GM23338 (cell line): ENCODE data around the gene LRP4. TPM values are rescaled to one million over a fixed set of nuclear protein-coding genes. Genes with fewer than 3 reads are reported as not detected.

ENCODE experiments used
- ATAC-seq: fragments of 200-7000 bp; cut with Tn5 transposase; 3 replicates; pipeline ENCODE4 v1.9.1; 2020
- DNase-seq: peaks from one replicate; pipeline ENCODE4 v3.0.0-alpha.2; 2015; ENCODE audit warnings: low spot score
- H2AFZ ChIP-seq: fragments of 200-600 bp; sonication (generic); 2 replicates; pipeline ENCODE4 v1.8.0; 2016; ENCODE audit warnings: antibody characterized with exemption, mild to moderate bottlenecking, moderate library complexity
- H3F3A ChIP-seq: fragments of 200-600 bp; sonication (generic); replicated peaks from 2 replicates; pipeline ENCODE4 v1.8.0; 2017; ENCODE audit warnings: antibody characterized with exemption, mixed run types, low read depth
- H3K27ac ChIP-seq: fragments of 200-600 bp; sonication (generic); 2 replicates; pipeline ENCODE4 v1.6.1; 2016; ENCODE audit warnings: low read depth
- H3K27me3 ChIP-seq: fragments of 200-600 bp; sonication (generic); 2 replicates; pipeline ENCODE4 v1.8.0; 2016; ENCODE audit warnings: mild to moderate bottlenecking, mixed run types, moderate library complexity; ENCODE audit not compliant: insufficient read depth
- H3K36me3 ChIP-seq: fragments of 200-600 bp; sonication (generic); 2 replicates; pipeline ENCODE4 v1.8.0; 2016; ENCODE audit warnings: mild to moderate bottlenecking; ENCODE audit not compliant: insufficient read depth
- H3K4me1 ChIP-seq: fragments of 200-600 bp; sonication (generic); 2 replicates; pipeline ENCODE4 v1.8.0; 2016; ENCODE audit warnings: mild to moderate bottlenecking, moderate library complexity; ENCODE audit not compliant: insufficient read depth
- H3K4me2 ChIP-seq: fragments of 200-600 bp; sonication (generic); 2 replicates; pipeline ENCODE4 v1.7.1; 2017; ENCODE audit warnings: mixed run types
- H3K4me3 ChIP-seq: fragments of 200-600 bp; sonication (generic); 2 replicates; pipeline ENCODE4 v1.6.1; 2016; ENCODE audit warnings: mixed run types
- H3K79me2 ChIP-seq: fragments of 200-600 bp; sonication (generic); replicated peaks from 2 replicates; pipeline ENCODE4 v1.8.0; 2017; ENCODE audit warnings: mild to moderate bottlenecking; ENCODE audit not compliant: insufficient read depth
- H3K9me2 ChIP-seq: fragments of 200-600 bp; sonication (generic); 2 replicates; pipeline ENCODE4 v1.8.0; 2017; ENCODE audit not compliant: insufficient read depth
- H4K20me1 ChIP-seq: fragments of 200-600 bp; sonication (generic); replicated peaks from 2 replicates; pipeline ENCODE4 v1.8.0; 2017; ENCODE audit warnings: mild to moderate bottlenecking; ENCODE audit not compliant: insufficient read depth
- H3K27ac Mint-ChIP-seq: 2 replicates; pipeline ENCODE4 v1.8.0; 2020; ENCODE audit warnings: inconsistent platforms, mild to moderate bottlenecking, moderate library complexity, mixed read lengths
- H3K27me3 Mint-ChIP-seq: 3 replicates; pipeline ENCODE4 v1.8.0; 2022; ENCODE audit warnings: low read depth, mild to moderate bottlenecking, moderate library complexity, mixed read lengths, inconsistent platforms; ENCODE audit not compliant: insufficient read depth, poor library complexity
- H3K36me3 Mint-ChIP-seq: 3 replicates; pipeline ENCODE4 v1.8.0; 2021; ENCODE audit warnings: low read depth, mild to moderate bottlenecking, inconsistent platforms, moderate library complexity, mixed read lengths
- H3K4me1 Mint-ChIP-seq: 3 replicates; pipeline ENCODE4 v1.8.0; 2020; ENCODE audit warnings: mild to moderate bottlenecking, inconsistent platforms, mixed read lengths
- H3K4me3 Mint-ChIP-seq: 3 replicates; pipeline ENCODE4 v1.8.0; 2021; ENCODE audit warnings: moderate library complexity, mild to moderate bottlenecking, inconsistent platforms, mixed read lengths
- H3K9me3 Mint-ChIP-seq: 3 replicates; pipeline ENCODE4 v1.8.0; 2020; ENCODE audit warnings: moderate library complexity, mild to moderate bottlenecking, inconsistent platforms, mixed read lengths
- CREB1 ChIP-seq: fragments of 250-450 bp; sonication (Bioruptor Pico); IDR thresholded peaks from 2 replicates; pipeline ENCODE4 v1.5.0; 2020; ENCODE audit warnings: low read depth, mild to moderate bottlenecking, moderate library complexity
- EZH2 ChIP-seq: fragments of 200-600 bp; sonication (generic); IDR thresholded peaks from one replicate; pipeline ENCODE4 v1.8.0; 2017; ENCODE audit warnings: antibody characterized with exemption, mild to moderate bottlenecking, low read depth; ENCODE audit not compliant: unreplicated experiment
- NANOG ChIP-seq: IDR thresholded peaks from 2 replicates; pipeline ENCODE4 v1.6.1; 2016; ENCODE audit warnings: antibody characterized with exemption, borderline replicate concordance
- POLR2AphosphoS5 ChIP-seq: IDR thresholded peaks from 2 replicates; pipeline ENCODE4 v1.6.1; 2016; ENCODE audit warnings: antibody characterized with exemption, low read depth
- STAT1 ChIP-seq: IDR thresholded peaks from one replicate; pipeline ENCODE4 v1.6.1; 2016; ENCODE audit warnings: antibody characterized with exemption; ENCODE audit not compliant: unreplicated experiment
- ZNF331 ChIP-seq: fragments of 250-450 bp; sonication (Bioruptor Pico); IDR thresholded peaks from 2 replicates; pipeline ENCODE4 v1.5.0; 2020; ENCODE audit warnings: low read depth, mild to moderate bottlenecking, moderate library complexity
- polyA plus RNA-seq: library from polyadenylated mRNA; unstranded; fragments of >200 nt; fragmentation: Nextera tagmentation; extraction: Ambion mirVana; gene quantifications from 2 replicates; pipeline ENCODE4 v1.2.1, GENCODE V29; 2016
- total RNA-seq: library from RNA; depleted of rRNA; stranded (reverse); fragments of >200 nt; shearing (Covaris generic); gene quantifications from 2 replicates; pipeline ENCODE4 v1.2.3, GENCODE V29; 2014
- TF ChIP-seq, protein P1 (sequence below): fragments of 250-450 bp; sonication (Bioruptor Pico); IDR thresholded peaks from 2 replicates; pipeline ENCODE4 v1.5.0; 2020; ENCODE audit warnings: mild to moderate bottlenecking, moderate library complexity
- TF ChIP-seq, protein P2 (sequence below): IDR thresholded peaks from 2 replicates; pipeline ENCODE4 v1.6.1; 2016; ENCODE audit warnings: antibody characterized with exemption
- TF ChIP-seq, protein P3 (sequence below), 2 experiments: fragments of 200-600 bp in 1 of 2; sonication (generic) in 1 of 2; conservative IDR thresholded peaks; 2 replicates each; pipeline versions ENCODE4 v1.5.1 to v1.6.1; 2016 to 2017; ENCODE audit warnings: antibody characterized with exemption in 2 of 2, low read depth in 2 of 2, mild to moderate bottlenecking in 2 of 2, moderate library complexity in 1 of 2
- TF ChIP-seq, protein P4 (sequence below): IDR thresholded peaks from one replicate; pipeline ENCODE4 v1.6.1; 2018; ENCODE audit warnings: antibody characterized with exemption; ENCODE audit not compliant: unreplicated experiment

LRP4 gene
- total and polyA plus RNA-seq, 2 experiments from 2014 or later: 6.0 to 18.4 TPM

DNA sequence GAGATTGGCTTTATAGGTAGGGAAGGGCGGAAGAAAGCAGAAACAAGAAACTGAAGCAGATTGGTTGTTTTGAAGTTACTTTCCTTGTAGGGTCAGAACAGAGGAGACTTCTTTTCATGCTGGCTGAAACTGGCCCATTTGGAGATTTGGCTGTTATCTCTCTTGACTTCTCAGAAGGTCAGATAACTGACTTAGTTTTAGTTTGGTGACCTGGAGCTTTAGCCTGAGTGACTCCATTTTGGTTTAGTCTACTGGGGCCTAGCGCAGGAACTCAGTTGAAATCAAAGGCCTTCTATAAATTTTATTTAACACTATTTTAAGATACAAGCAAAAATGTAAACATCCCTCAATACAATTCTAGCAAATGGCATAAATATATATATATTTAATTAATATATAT, 49.6 kb upstream of the LRP4 start (continued):
- TF ChIP-seq, protein P1, sequence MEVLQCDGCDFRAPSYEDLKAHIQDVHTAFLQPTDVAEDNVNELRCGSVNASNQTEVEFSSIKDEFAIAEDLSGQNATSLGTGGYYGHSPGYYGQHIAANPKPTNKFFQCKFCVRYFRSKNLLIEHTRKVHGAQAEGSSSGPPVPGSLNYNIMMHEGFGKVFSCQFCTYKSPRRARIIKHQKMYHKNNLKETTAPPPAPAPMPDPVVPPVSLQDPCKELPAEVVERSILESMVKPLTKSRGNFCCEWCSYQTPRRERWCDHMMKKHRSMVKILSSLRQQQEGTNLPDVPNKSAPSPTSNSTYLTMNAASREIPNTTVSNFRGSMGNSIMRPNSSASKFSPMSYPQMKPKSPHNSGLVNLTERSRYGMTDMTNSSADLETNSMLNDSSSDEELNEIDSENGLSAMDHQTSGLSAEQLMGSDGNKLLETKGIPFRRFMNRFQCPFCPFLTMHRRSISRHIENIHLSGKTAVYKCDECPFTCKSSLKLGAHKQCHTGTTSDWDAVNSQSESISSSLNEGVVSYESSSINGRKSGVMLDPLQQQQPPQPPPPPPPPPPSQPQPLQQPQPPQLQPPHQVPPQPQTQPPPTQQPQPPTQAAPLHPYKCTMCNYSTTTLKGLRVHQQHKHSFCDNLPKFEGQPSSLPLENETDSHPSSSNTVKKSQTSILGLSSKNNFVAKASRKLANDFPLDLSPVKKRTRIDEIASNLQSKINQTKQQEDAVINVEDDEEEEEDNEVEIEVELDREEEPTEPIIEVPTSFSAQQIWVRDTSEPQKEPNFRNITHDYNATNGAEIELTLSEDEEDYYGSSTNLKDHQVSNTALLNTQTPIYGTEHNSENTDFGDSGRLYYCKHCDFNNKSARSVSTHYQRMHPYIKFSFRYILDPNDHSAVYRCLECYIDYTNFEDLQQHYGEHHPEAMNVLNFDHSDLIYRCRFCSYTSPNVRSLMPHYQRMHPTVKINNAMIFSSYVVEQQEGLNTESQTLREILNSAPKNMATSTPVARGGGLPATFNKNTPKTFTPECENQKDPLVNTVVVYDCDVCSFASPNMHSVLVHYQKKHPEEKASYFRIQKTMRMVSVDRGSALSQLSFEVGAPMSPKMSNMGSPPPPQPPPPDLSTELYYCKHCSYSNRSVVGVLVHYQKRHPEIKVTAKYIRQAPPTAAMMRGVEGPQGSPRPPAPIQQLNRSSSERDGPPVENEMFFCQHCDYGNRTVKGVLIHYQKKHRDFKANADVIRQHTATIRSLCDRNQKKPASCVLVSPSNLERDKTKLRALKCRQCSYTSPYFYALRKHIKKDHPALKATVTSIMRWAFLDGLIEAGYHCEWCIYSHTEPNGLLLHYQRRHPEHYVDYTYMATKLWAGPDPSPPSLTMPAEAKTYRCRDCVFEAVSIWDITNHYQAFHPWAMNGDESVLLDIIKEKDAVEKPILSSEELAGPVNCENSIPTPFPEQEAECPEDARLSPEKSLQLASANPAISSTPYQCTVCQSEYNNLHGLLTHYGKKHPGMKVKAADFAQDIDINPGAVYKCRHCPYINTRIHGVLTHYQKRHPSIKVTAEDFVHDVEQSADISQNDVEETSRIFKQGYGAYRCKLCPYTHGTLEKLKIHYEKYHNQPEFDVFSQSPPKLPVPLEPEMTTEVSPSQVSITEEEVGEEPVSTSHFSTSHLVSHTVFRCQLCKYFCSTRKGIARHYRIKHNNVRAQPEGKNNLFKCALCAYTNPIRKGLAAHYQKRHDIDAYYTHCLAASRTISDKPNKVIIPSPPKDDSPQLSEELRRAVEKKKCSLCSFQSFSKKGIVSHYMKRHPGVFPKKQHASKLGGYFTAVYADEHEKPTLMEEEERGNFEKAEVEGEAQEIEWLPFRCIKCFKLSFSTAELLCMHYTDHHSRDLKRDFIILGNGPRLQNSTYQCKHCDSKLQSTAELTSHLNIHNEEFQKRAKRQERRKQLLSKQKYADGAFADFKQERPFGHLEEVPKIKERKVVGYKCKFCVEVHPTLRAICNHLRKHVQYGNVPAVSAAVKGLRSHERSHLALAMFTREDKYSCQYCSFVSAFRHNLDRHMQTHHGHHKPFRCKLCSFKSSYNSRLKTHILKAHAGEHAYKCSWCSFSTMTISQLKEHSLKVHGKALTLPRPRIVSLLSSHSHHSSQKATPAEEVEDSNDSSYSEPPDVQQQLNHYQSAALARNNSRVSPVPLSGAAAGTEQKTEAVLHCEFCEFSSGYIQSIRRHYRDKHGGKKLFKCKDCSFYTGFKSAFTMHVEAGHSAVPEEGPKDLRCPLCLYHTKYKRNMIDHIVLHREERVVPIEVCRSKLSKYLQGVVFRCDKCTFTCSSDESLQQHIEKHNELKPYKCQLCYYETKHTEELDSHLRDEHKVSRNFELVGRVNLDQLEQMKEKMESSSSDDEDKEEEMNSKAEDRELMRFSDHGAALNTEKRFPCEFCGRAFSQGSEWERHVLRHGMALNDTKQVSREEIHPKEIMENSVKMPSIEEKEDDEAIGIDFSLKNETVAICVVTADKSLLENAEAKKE (CRISPR knock-in tag): no peak
- TF ChIP-seq POLR2AphosphoS5 (no peak), ZNF331 (no peak), EZH2 (no peak)
- TF ChIP-seq, protein P2, sequence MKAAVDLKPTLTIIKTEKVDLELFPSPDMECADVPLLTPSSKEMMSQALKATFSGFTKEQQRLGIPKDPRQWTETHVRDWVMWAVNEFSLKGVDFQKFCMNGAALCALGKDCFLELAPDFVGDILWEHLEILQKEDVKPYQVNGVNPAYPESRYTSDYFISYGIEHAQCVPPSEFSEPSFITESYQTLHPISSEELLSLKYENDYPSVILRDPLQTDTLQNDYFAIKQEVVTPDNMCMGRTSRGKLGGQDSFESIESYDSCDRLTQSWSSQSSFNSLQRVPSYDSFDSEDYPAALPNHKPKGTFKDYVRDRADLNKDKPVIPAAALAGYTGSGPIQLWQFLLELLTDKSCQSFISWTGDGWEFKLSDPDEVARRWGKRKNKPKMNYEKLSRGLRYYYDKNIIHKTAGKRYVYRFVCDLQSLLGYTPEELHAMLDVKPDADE: no peak

DNA sequence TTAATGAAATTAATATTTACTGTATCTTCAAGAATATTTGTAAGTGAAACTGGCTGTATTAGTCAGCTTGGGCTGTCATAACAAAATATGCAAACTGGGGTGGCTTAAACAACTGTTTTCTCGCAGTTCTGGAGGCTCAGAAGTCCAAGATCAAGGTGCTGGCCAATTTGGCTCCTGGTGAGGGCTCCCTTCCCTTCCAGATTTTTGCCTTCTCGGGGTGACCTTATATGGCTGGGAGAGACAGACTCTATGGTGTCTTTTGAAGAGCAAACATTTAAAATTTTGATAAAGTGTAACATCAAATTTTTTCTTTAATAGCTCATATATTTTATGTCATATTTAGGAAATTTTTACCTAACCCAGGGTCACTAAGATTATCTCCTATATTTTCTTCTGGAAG, 48.4 kb upstream of the LRP4 start:
- Mint-ChIP-seq H3K27ac (no peak overlapping the region), H3K27me3 (peaks cover 3% of the 10 kb centered on the region), H3K4me1 (no peaks in the 10 kb centered on the region; the same call in 2 of the 3 replicates), H3K4me3 (no peak overlapping the region), H3K36me3 (peaks cover 6% of the 10 kb centered on the region; the same call in 1 of the 3 replicates), H3K9me3 (no peaks in the 10 kb centered on the region; the same call in 2 of the 3 replicates)
- Histone ChIP-seq H3K27me3 (no peaks in the 10 kb centered on the region), H3K4me1 (no peaks in the 10 kb centered on the region), H3K27ac (no peak overlapping the region), H2AFZ (no peak overlapping the region), H3K4me2 (no peak overlapping the region), H3F3A (no peaks in the 10 kb centered on the region), H3K36me3 (no peaks in the 10 kb centered on the region), H3K79me2 (no peaks in the 10 kb centered on the region), H3K9me2 (no peaks in the 10 kb centered on the region), H3K4me3 (no peak overlapping the region), H4K20me1 (no peaks in the 10 kb centered on the region)
- ATAC-seq (no peak), DNase-seq (no peak)
- no peak for TF ChIP-seq CREB1
- TF ChIP-seq STAT1: no peak
- no peak for TF ChIP-seq ZNF331
- TF ChIP-seq, protein P3, sequence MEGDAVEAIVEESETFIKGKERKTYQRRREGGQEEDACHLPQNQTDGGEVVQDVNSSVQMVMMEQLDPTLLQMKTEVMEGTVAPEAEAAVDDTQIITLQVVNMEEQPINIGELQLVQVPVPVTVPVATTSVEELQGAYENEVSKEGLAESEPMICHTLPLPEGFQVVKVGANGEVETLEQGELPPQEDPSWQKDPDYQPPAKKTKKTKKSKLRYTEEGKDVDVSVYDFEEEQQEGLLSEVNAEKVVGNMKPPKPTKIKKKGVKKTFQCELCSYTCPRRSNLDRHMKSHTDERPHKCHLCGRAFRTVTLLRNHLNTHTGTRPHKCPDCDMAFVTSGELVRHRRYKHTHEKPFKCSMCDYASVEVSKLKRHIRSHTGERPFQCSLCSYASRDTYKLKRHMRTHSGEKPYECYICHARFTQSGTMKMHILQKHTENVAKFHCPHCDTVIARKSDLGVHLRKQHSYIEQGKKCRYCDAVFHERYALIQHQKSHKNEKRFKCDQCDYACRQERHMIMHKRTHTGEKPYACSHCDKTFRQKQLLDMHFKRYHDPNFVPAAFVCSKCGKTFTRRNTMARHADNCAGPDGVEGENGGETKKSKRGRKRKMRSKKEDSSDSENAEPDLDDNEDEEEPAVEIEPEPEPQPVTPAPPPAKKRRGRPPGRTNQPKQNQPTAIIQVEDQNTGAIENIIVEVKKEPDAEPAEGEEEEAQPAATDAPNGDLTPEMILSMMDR (conservative IDR thresholded peaks at IDR 0.05; ENCODE audit: low read depth in 2 of 2): peak in 1 of 2 experiments; percentile 10; a peak in 1 of 4 replicates
- TF ChIP-seq POLR2AphosphoS5: no peak
- TF ChIP-seq NANOG: no peak
- TF ChIP-seq, protein P4, sequence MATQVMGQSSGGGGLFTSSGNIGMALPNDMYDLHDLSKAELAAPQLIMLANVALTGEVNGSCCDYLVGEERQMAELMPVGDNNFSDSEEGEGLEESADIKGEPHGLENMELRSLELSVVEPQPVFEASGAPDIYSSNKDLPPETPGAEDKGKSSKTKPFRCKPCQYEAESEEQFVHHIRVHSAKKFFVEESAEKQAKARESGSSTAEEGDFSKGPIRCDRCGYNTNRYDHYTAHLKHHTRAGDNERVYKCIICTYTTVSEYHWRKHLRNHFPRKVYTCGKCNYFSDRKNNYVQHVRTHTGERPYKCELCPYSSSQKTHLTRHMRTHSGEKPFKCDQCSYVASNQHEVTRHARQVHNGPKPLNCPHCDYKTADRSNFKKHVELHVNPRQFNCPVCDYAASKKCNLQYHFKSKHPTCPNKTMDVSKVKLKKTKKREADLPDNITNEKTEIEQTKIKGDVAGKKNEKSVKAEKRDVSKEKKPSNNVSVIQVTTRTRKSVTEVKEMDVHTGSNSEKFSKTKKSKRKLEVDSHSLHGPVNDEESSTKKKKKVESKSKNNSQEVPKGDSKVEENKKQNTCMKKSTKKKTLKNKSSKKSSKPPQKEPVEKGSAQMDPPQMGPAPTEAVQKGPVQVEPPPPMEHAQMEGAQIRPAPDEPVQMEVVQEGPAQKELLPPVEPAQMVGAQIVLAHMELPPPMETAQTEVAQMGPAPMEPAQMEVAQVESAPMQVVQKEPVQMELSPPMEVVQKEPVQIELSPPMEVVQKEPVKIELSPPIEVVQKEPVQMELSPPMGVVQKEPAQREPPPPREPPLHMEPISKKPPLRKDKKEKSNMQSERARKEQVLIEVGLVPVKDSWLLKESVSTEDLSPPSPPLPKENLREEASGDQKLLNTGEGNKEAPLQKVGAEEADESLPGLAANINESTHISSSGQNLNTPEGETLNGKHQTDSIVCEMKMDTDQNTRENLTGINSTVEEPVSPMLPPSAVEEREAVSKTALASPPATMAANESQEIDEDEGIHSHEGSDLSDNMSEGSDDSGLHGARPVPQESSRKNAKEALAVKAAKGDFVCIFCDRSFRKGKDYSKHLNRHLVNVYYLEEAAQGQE: no peak
